Measurements from ENCODE around the gene PTPRZ1.

GRCh38 chr7:121879544-121879943 lies 6.6 kb downstream of the PTPRZ1 start:
- no peak for TF ChIP-seq CTCF (IDR thresholded peaks at IDR 0.05)
- TF ChIP-seq POLR2A (IDR thresholded peaks at IDR 0.05), result no peak

All from vagina (tissue), 2 donors.